Stimulated activated CD8-positive, alpha-beta memory T cell treated with anti-CD3 and anti-CD28 coated beads, Interleukin-12 subunit alpha, Interleukin-12 subunit beta, amount 100 ng/mL, for 1 hour (primary cell): ENCODE data around the gene GRIK5.
A peak's percentile ranks its signal among the peaks of the same experiment; 100 is the strongest.
"Not testable (repeated sequence)": the region's sequence is repeated elsewhere in the genome, so short reads cannot be mapped to it uniquely, and the experiment has no call there.

ENCODE experiments used
- DNase-seq: peaks from one replicate; pipeline ENCODE4 v3.0.0-alpha.2; 2020; ENCODE audit warnings: low read depth

GRIK5 gene

DNA sequence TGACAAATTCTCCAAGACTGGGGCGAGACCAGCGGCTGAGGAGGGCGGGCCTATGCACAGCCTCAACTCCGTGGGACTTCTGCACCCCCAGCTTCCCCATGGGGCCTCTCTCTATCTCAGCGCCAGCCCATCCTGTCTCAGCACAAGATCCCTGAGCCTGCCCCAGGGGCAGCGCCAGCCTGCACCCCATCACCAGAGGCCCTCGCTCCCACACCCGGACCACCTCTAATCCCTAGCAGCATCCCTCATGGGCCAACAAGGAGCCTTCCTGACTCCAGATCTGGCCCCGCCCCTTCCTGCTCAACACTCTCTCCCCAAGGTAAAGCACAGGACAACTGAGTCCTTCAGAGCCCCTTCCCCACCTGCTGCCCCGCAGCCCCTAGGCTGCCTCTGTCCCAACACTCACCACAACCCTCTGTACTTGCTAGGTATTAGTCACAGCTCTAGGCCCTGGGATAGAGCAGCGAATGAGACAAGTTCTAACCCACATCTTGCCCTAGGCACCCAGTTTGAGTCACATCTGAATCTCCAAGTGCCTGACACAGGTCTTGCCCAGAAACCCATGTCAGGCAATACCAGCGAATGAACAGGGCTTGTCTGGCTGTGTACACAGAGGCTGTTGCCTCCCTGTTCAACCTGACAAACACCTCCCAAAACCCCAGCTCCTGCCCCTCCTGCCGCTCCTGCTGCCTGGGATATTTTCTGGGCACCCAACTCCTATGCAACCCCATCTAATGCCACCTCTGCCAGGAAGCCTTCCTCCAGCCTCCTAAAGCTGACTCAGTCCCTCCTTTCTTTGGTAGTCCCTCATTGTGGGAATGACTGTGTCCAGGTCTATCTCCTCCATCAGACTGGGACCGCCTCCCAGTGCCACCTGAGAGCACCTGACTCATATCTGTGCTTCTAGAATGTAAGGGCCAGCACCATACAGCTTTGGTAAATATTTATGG, 18.6 kb downstream of the GRIK5 start:
- DNase-seq: no peak

- DNase-seq: no peak
These were observed 21.0 kb downstream of the GRIK5 start for GRCh38 chr19:42048992-42049391.

- no peak for DNase-seq
These were observed 24.4 kb downstream of the GRIK5 start for GRCh38 chr19:42045575-42045974.

- DNase-seq: no peak
These were observed 27.4 kb downstream of the GRIK5 start for GRCh38 chr19:42042455-42043170.

GRCh38 chr19:42040491-42040890, 29.5 kb downstream of the GRIK5 start:
- not testable (repeated sequence) for DNase-seq

DNA sequence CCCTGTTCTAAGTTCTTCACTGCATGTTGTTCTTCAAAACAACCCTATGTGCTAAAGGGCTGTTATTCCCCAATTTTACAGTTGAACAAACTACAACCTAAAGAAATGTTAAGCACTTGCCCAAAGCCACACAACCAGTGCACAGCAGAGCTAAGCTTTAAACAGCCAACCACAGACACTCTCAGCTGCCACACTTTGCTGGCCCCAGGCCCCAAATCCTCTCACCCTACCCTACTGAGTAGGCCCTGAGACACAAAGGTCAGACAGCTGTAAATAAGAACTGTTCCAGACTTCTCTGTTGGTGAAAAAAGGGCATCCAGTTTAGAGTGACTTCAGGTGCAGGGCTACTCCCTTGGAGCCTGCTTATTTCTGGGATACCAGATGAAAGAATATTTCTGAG, 30.0 kb downstream of the GRIK5 start:
- no peak for DNase-seq

GRCh38 chr19:42038666-42039065, 31.3 kb downstream of the GRIK5 start:
- DNase-seq: no peak

- DNase-seq: no peak
These were observed 32.4 kb downstream of the GRIK5 start for GRCh38 chr19:42037649-42038048.

GRCh38 chr19:42034640-42035391, 35.2 kb downstream of the GRIK5 start:
- peak; percentile 50 for DNase-seq

- no peak for DNase-seq
These were observed 36.6 kb downstream of the GRIK5 start for GRCh38 chr19:42033413-42033812.

DNA sequence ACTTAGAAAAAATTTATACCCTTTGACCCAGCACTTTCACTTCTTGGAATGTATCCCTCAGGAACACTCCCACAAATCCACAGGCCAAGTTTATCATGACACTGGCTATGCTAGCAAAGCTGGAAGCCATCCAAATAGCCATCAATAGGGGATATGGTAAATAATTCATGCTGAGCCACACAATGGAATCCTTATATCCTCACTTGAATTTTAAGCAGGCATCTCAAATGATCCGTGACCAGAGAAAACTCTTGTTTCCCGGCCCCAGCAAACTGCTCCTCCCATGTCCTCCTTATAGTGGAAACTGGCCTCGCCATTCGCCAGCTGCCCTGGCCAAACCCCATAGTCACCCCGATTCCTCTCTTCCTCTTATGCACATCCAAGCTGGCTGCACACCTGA, 37.6 kb downstream of the GRIK5 start:
- DNase-seq: no peak

DNA sequence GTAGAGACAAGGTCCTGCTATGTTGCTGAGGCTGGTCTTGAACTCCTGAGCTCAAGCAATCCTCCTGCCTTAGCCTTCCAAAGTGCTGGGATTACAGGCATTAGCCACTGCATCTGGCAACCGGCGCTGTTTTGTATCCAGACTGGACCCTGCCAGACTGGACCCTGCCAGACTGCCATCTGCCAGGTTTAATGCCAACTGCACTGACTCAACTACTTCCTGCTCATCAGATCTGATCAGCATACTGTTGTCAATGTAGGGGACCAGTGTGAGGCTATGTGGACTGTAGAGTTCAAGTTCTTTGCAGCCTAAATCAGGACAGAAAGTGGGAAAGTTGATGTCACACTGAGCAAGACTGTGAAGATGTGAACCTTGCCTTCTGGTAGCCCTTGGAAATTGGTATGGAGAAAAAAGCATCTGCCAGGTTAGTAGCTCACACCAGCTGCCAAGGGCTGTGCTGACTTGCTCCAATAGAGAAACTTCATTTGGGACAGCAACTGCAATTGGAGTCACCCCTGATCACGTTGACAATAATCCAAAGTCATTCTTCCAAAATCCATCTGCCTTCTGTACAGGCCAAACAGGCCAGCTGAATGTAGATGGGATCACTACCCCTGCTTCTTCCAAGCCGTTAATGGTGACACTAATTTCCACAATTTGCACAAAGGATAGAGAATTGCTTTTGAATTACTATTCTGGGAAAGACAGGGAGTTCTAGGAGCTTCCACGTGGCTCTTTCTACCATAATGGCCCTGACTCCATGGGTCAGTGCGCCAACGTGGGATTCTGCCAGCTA, 39.2 kb downstream of the GRIK5 start:
- no peak for DNase-seq

- DNase-seq: no peak
These were observed 41.4 kb downstream of the GRIK5 start for GRCh38 chr19:42028304-42029216.

GRCh38 chr19:42024622-42025111, 45.3 kb downstream of the GRIK5 start:
- no peak for DNase-seq

GRCh38 chr19:42023943-42024260, 46.1 kb downstream of the GRIK5 start:
- DNase-seq: no peak

GRCh38 chr19:42023121-42023942, 46.7 kb downstream of the GRIK5 start:
- DNase-seq: no peak

- no peak for DNase-seq
These were observed 47.4 kb downstream of the GRIK5 start for GRCh38 chr19:42022616-42023015.

DNA sequence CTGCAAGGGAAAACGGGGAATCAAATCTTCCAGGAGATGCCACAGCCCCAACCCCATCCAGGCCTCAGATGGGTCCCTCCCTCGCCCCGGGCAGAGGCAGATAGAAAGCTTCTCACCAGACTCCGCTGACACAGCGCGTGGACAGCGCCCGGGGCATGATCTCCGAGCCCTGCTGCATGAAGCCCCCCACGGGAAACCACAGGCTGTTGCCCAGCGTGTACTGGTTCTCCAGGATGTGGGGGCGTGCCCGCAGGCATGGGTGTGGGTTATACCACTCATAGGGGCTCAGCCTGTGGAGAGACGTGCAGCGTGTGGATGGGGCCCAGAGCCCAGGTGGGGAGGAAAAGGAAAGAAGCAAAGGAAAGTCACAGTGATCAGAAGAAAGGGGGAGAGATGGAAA, 48.8 kb downstream of the GRIK5 start:
- no peak for DNase-seq

GRCh38 chr19:42018503-42019193, 51.4 kb downstream of the GRIK5 start:
- DNase-seq: no peak
